HL-60 (cell line): ENCODE results near the gene MRPS12.

Experiments
- POLR2AphosphoS5 ChIP-seq: IDR thresholded peaks from 2 replicates; pipeline ENCODE4 v1.6.1; 2012; ENCODE audit warnings: low read depth
- TF ChIP-seq, protein P1 (sequence below): IDR thresholded peaks from one replicate; pipeline ENCODE4 v1.5.1; 2011; ENCODE audit warnings: low read length, control low read depth, inconsistent platforms; ENCODE audit not compliant: insufficient read depth

DNA sequence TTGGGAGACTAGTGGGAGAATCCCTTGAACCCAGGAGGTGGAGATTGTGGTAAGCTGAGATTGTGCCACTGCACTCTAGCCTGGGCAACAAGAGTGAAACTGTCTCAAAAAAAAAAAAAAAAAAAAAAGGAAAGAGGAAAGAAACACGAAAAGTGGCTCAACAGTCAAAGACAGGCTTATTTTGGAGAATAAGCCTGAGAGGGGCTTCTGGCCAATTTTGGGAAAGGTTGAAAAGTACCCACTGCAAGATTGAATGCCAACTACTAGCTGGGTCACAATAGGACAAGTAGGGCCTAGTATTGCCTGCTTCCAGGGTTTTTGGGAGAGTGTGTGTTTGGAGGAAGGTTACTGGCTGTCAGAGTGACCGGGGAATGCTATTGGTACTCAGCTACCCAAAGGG lies 27.6 kb downstream of the MRPS12 start:
- no peak for TF ChIP-seq POLR2AphosphoS5
- TF ChIP-seq, protein P1, sequence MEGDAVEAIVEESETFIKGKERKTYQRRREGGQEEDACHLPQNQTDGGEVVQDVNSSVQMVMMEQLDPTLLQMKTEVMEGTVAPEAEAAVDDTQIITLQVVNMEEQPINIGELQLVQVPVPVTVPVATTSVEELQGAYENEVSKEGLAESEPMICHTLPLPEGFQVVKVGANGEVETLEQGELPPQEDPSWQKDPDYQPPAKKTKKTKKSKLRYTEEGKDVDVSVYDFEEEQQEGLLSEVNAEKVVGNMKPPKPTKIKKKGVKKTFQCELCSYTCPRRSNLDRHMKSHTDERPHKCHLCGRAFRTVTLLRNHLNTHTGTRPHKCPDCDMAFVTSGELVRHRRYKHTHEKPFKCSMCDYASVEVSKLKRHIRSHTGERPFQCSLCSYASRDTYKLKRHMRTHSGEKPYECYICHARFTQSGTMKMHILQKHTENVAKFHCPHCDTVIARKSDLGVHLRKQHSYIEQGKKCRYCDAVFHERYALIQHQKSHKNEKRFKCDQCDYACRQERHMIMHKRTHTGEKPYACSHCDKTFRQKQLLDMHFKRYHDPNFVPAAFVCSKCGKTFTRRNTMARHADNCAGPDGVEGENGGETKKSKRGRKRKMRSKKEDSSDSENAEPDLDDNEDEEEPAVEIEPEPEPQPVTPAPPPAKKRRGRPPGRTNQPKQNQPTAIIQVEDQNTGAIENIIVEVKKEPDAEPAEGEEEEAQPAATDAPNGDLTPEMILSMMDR: no peak
